Karpas-422 (cell line): Measurements from ENCODE around the gene ZSCAN22. TPM values are rescaled to one million over a fixed set of nuclear protein-coding genes. Genes with fewer than 3 reads are reported as not detected.
A peak's percentile ranks its signal among the peaks of the same experiment; 100 is the strongest.

Experiments
- DNase-seq: peaks from one replicate; pipeline ENCODE4 v3.0.0-alpha.2; 2015
- H2AFZ ChIP-seq: fragments of 200-600 bp; sonication (generic); 2 replicates; pipeline ENCODE4 v1.6.1; 2014; ENCODE audit warnings: antibody characterized with exemption, low read length, mixed read lengths
- H3K27ac ChIP-seq: fragments of 200-600 bp; sonication (generic); 2 replicates; pipeline ENCODE4 v1.5.1; 2014; ENCODE audit warnings: mild to moderate bottlenecking, low read length, moderate library complexity
- H3K27me3 ChIP-seq: fragments of 200-600 bp; sonication (generic); 2 replicates; pipeline ENCODE4 v1.6.1; 2014; ENCODE audit warnings: low read length, mixed read lengths
- H3K36me3 ChIP-seq: fragments of 200-600 bp; sonication (generic); 2 replicates; pipeline ENCODE4 v1.6.1; 2014; ENCODE audit warnings: low read length, mixed read lengths; ENCODE audit not compliant: insufficient read depth
- H3K4me1 ChIP-seq: fragments of 200-600 bp; sonication (generic); 2 replicates; pipeline ENCODE4 v1.6.1; 2014; ENCODE audit warnings: mild to moderate bottlenecking, low read length, mixed read lengths
- H3K4me2 ChIP-seq: fragments of 200-600 bp; sonication (generic); 2 replicates; pipeline ENCODE4 v1.6.1; 2014; ENCODE audit warnings: low read length, low read depth, mild to moderate bottlenecking; ENCODE audit not compliant: poor library complexity, severe bottlenecking
- H3K4me3 ChIP-seq: fragments of 200-600 bp; sonication (generic); 2 replicates; pipeline ENCODE4 v1.5.1; 2014; ENCODE audit warnings: mild to moderate bottlenecking, antibody characterized with exemption, low read length, mixed read lengths
- H3K79me2 ChIP-seq: fragments of 200-600 bp; sonication (generic); 2 replicates; pipeline ENCODE4 v1.6.1; 2014; ENCODE audit warnings: mild to moderate bottlenecking, low read length, mixed read lengths
- H3K9ac ChIP-seq: fragments of 200-600 bp; sonication (generic); 2 replicates; pipeline ENCODE4 v1.6.0; 2014; ENCODE audit warnings: low read length
- H3K9me2 ChIP-seq: fragments of 200-600 bp; sonication (generic), shearing (Covaris generic); replicated peaks from 2 replicates; pipeline ENCODE4 v1.6.0; 2014; ENCODE audit warnings: mild to moderate bottlenecking, low read length, moderate library complexity; ENCODE audit not compliant: insufficient read depth
- H3K9me3 ChIP-seq: fragments of 300-700, 200-600 bp; sonication (generic); 2 replicates; pipeline ENCODE4 v1.6.1; 2014; ENCODE audit warnings: low read length, mixed read lengths
- H4K20me1 ChIP-seq: fragments of 200-600 bp; sonication (generic); 2 replicates; pipeline ENCODE4 v1.6.1; 2014; ENCODE audit warnings: mild to moderate bottlenecking, antibody characterized with exemption, low read length, low read depth; ENCODE audit not compliant: insufficient read depth
- total RNA-seq: library from RNA; depleted of rRNA; stranded (reverse); fragments of >200 nt; shearing (Covaris generic); gene quantifications from 2 replicates; pipeline ENCODE4 v1.2.3, GENCODE V29; 2014; ENCODE audit warnings: low replicate concordance

ZSCAN22 gene
- total RNA-seq, 1 experiment from 2014 or later, result 5.3 TPM

DNA sequence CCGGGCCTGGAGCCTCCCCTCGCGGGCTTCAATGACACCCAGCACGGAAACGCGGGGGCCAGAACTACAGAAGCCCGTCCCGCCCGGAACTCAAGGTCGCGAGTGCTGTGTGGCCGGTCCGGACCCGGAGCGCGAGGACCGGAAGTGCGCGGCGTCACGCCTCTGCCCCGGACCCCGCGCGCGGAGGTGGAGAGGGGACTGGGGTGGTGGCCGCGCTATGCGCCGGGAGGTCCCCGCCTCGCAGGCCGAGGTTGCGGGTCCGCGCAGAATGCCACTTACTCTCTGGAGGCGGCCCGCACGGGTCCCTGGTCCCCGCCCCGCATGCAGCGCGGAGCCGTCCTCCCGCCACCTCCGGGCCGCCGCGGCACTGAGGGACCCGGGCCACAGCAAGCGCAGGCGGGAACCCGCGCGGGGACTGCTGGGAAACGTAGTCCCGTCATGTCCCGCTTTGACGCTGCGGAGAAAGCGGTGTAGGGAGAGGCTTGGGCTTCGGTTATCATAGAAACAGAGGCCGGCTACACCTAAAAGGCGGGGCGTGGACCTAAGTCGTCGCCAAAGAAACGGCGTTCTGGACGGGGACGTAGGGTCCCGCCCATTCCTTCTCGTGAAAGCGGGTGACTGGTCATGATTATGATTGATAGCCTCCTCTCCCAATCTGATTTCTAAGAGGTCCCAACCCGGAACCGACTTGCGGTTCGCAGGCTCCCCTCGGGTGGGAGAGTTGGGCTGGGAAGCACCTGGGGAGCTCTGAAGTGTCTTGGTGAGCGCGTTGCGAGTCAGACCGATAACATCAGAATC, 54.1 kb downstream of the ZSCAN22 start, which contains the start of gene ZNF837:
Gene ZNF837, minus strand, starts transcription at position 369 of the 798 bp plus-strand sequence. CDS start 11,698 bp downstream, outside the sequence.
- Histone ChIP-seq H3K9me3 (no peaks in the 10 kb centered on the region), H3K4me1 (peaks cover 45% of the 10 kb centered on the region), H3K27me3 (no peaks in the 10 kb centered on the region), H3K36me3 (no peaks in the 10 kb centered on the region), H3K79me2 (peaks cover 47% of the 10 kb centered on the region), H4K20me1 (no peaks in the 10 kb centered on the region), H3K4me2 (peak within 1 kb of the TSS; percentile 90), H3K9me2 (no peaks in the 10 kb centered on the region), H2AFZ (peak within 1 kb of the TSS; percentile 5; the same call in 1 of the 2 replicates), H3K9ac (peak within 1 kb of the TSS; percentile 84), H3K27ac (peak within 1 kb of the TSS; percentile 82), H3K4me3 (peak within 1 kb of the TSS; percentile 79)
- DNase-seq, result peak; percentile 100

DNA sequence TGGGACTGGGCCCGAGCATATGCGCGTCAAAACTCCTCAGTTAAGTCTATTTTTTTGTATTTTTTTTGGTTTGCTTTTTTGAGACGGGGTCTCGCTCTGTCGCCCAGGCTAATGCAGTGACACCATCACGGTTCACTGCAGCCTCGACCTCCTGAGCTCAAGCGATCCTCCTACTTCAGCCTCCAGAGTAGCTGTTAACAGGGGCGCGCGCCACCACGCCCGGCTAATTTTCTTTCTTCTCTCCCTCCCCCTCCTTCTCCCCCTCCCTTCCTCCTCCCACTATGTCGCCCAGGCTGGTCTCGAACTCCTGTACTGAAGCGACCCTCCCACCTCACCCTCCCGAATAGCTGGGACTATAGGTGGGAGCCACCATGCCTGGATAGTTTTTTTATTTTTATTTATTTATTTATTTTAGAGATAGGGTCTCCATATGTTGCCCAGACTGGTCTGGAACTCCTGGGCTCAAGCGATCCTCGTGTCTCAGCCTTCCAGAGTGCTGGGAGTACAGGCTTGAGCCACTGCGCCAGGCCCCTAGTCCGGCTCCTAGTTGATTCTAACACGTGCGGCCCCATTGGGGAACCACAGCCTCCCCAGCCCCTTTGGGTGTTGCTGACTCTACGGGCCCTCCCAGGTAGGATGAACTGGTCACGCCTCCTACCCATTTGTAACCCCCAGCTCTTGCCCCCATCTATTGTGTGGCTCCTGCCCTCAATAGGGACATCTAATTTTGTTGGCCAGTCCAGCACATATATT, 54.8 kb downstream of the ZSCAN22 start:
- H3K36me3 ChIP-seq, result no peaks in the 10 kb centered on the region
- H3K9me3 ChIP-seq, result no peaks in the 10 kb centered on the region
- peak overlapping the region; percentile 82 for H3K27ac ChIP-seq
- peak overlapping the region; percentile 84 for H3K9ac ChIP-seq
- no peaks in the 10 kb centered on the region for H3K9me2 ChIP-seq
- no peaks in the 10 kb centered on the region for H3K27me3 ChIP-seq
- H3K79me2 ChIP-seq, result peaks cover 53% of the 10 kb centered on the region
- peak overlapping the region; percentile 89 for H3K4me2 ChIP-seq
- H2AFZ ChIP-seq, result no peak overlapping the region
- DNase-seq, result peak; percentile 87
- no peaks in the 10 kb centered on the region for H4K20me1 ChIP-seq
- H3K4me1 ChIP-seq, result peaks cover 51% of the 10 kb centered on the region
- H3K4me3 ChIP-seq, result peak overlapping the region; percentile 79

DNA sequence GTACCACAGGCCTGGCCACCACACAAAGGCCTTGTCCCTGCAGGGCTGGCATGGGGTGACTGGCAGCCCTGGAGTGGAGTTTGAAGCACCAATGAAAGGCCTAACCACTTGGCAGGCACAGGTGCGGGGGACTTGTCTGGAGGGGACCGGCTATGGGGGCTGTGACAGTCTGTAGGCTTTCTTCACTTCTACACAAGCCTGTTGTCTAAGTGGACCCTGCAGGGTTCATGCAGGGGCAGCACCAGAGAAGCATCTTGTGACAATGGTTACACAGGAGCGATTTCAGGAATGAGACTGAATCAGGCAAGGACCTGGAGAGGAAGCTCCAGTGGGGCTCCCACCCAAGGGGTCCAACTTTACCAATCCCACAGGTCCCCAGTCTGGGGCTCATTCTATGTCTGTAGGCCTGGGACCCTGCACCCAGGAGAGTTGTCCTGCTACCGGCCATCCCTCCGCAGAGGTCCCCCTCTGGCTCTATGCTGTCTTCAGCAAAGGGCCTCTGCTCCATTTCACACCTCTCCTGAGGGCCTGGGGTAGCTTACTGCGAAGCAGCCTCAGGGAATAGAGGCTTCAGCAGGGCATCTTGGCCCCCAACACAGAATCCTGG, 56.3 kb downstream of the ZSCAN22 start:
- H3K9me2 ChIP-seq, result no peaks in the 10 kb centered on the region
- H3K9me3 ChIP-seq, result no peaks in the 10 kb centered on the region
- H4K20me1 ChIP-seq, result peaks cover 10% of the 10 kb centered on the region
- H3K4me2 ChIP-seq, result peak overlapping the region; percentile 89
- H3K9ac ChIP-seq, result peak overlapping the region; percentile 84
- peak overlapping the region; percentile 79; the same call in 1 of the 2 replicates for H3K4me3 ChIP-seq
- peak overlapping the region; percentile 82 for H3K27ac ChIP-seq
- peaks cover 55% of the 10 kb centered on the region for H3K4me1 ChIP-seq
- H3K27me3 ChIP-seq, result no peaks in the 10 kb centered on the region
- H3K79me2 ChIP-seq, result peaks cover 64% of the 10 kb centered on the region
- H3K36me3 ChIP-seq, result peaks cover 6% of the 10 kb centered on the region; the same call in 1 of the 2 replicates
- H2AFZ ChIP-seq, result no peak overlapping the region
- DNase-seq, result no peak

DNA sequence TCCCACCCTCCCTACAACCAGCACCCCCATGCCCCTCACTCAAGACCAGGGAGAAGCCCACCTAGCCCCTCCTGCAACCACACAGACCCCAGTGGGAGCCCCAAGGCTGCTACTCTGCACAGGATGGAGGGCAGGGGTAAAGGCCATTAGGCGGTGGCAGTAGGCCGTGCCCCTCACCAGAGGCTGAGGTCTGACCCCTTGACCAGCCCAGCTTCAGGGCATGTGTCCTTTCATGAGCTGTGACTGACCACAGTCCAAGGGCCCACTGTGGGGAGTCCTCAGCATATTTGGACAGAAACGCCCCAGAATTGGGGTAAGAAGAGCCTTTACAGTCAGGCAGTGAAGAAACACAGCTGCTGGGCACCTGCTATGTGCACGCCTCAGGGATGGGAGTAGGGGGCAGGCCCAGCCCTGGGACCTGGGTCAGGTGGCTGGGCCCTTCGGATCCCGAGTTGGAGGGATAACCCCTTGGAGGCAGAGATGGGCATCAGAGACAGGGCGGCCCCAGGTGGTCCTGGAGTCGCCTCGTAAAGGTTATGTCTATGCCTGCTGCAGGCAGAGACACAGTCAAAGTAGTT, 58.6 kb downstream of the ZSCAN22 start:
- Histone ChIP-seq H3K9me2 (no peaks in the 10 kb centered on the region), H3K4me3 (peak overlapping the region; percentile 82), H3K36me3 (peaks cover 20% of the 10 kb centered on the region), H2AFZ (no peak overlapping the region), H3K4me2 (peak overlapping the region; percentile 79), H3K4me1 (peaks cover 50% of the 10 kb centered on the region), H3K9ac (peak overlapping the region; percentile 96), H3K9me3 (no peaks in the 10 kb centered on the region), H3K27me3 (no peaks in the 10 kb centered on the region), H4K20me1 (peaks cover 24% of the 10 kb centered on the region), H3K79me2 (peaks cover 75% of the 10 kb centered on the region), H3K27ac (peak overlapping the region; percentile 90)
- no peak for DNase-seq

DNA sequence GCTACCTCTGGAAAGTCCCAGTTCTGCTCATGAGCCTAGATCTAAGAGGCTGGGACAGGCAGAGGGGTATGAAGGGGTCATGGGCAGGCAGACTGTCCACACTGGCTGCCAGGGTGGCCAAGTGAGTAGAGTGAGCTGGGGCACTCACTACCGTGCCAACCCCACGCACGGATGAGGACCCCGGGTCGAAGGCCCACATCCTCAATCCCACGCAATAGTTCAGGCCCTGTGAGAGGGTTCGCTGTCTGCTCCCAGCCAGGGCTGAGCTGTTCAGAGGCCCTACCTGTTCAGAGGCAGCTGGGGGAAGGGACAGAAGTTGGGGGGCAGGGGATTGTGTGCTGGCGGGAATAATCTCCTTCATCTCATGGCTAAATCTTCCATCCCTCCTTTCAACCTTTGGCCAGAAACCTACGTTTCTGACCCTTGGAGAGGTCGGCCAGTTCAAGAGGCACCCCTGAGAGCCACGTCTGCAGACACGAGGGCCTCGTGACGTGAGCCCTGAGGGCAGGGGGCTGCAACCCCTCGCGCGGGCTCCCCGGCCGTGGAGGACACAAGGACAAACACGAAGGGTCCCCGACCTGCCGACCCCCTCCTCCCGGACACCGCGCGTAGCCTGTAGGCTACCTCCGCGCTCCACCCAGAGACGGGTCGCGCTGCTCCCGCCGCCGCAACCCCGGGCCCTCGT, 59.2 kb downstream of the ZSCAN22 start:
- H3K9me2 ChIP-seq, result no peaks in the 10 kb centered on the region
- no peaks in the 10 kb centered on the region for H3K9me3 ChIP-seq
- peaks cover 30% of the 10 kb centered on the region for H4K20me1 ChIP-seq
- H3K4me2 ChIP-seq, result peak overlapping the region; percentile 79
- H3K27ac ChIP-seq, result peak overlapping the region; percentile 90
- peaks cover 49% of the 10 kb centered on the region for H3K4me1 ChIP-seq
- DNase-seq, result peak; percentile 90
- H3K79me2 ChIP-seq, result peaks cover 81% of the 10 kb centered on the region
- H3K4me3 ChIP-seq, result peak overlapping the region; percentile 82
- peak overlapping the region; percentile 96 for H3K9ac ChIP-seq
- H2AFZ ChIP-seq, result no peak overlapping the region; the same call in 1 of the 2 replicates
- no peaks in the 10 kb centered on the region for H3K27me3 ChIP-seq
- peaks cover 26% of the 10 kb centered on the region for H3K36me3 ChIP-seq

DNA sequence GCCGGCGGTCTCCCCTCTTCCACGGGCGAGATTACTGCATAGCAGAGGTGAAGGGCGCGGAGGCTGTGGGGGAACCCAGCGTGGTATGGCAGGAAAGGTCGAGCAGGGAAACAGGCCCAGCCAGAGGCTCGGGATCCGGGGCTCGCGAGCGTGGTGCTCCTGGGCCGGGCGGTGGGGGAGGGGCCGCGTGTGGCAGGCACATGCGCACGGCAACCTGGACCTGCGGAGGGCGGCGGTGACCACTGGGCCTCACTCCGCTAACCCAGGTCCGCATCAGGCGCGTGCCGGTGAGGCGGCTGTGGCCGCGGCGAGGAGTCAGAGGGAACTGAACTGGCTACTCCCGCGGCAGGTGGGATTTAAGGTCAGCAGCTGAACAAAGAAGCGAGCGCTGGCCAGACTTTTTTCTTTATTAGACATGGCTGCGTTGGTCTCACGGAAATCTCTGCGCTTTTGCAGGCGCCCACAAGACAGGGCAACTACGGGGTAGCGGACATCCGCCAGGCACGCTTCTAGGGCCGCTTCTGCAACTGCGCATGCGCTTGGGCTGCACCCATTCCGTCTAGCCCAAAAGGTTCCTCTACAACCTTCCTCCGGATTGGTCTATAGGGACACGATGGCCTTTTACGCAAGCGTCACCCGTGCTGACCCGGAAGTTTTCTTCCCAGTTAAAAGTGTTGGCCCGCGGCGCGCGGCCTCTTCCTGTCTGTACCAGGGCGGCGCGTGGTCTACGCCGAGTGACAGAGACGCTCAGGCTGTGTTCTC, 60.0 kb downstream of the ZSCAN22 start, which contains the start of gene RPS5:
Gene RPS5, plus strand, starts transcription at position 694 of the 762 bp plus-strand sequence. CDS start 869 bp downstream, outside the sequence.
- peak within 1 kb of the TSS; percentile 82 for H3K4me3 ChIP-seq
- no peaks in the 10 kb centered on the region for H3K9me2 ChIP-seq
- peak within 1 kb of the TSS; percentile 90 for H3K27ac ChIP-seq
- DNase-seq, result peak; percentile 100
- H3K4me1 ChIP-seq, result peaks cover 49% of the 10 kb centered on the region
- peak within 1 kb of the TSS; percentile 96 for H3K9ac ChIP-seq
- no peaks in the 10 kb centered on the region for H3K9me3 ChIP-seq
- H3K36me3 ChIP-seq, result peaks cover 27% of the 10 kb centered on the region
- H4K20me1 ChIP-seq, result peaks cover 34% of the 10 kb centered on the region
- H3K4me2 ChIP-seq, result peak within 1 kb of the TSS; percentile 79
- H3K27me3 ChIP-seq, result no peaks in the 10 kb centered on the region
- peaks cover 75% of the 10 kb centered on the region for H3K79me2 ChIP-seq
- no peak within 1 kb of the TSS; the same call in 1 of the 2 replicates for H2AFZ ChIP-seq
